Measurements from ENCODE around the gene RBM26. TPM values are rescaled to one million over a fixed set of nuclear protein-coding genes. Genes with fewer than 3 reads are reported as not detected.

The RBM26 gene
- total and polyA plus RNA-seq, 2 of the 4 experiments (the other 2 are of a cell fraction), result 17.6 to 18.1 TPM

DNA sequence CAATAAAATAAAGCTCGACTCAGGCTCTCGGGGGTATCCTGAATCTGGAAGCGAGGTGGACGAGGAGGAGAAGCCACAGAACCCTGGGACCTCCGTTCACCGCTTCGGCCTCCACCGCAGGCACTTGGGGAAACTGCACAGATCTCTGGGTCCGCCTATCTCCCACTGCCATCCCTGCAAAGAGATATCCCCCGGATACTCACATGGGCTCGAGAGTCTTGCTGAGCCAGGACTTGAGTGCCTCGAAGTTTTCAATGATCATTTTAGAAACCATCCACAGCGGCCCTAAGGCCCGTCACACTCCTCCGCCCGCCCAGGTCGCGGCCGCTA, 589 bp downstream of the RBM26 start:
- no peaks in the 10 kb centered on the region; the same call in 1 of the 2 replicates for H3K9me1 ChIP-seq (ENCODE audit: insufficient read depth, low read length)
- peak overlapping the region; percentile 98 for H3K4me2 ChIP-seq (ENCODE audit: low read depth, low read length)
- peak overlapping the region; percentile 72 for H3K14ac ChIP-seq (replicated peaks; ENCODE audit: low read depth, low read length)
- 0% methylated on average over 4 of the region's 19 CpGs; no CpG with 5 or more reads in 1 of the 2 experiments for WGBS, 2 experiments (ENCODE audit: extremely low coverage in 2 of 2, insufficient read length in 1 of 2)
- H2BK20ac ChIP-seq (ENCODE audit: low read depth, low read length), result no peak overlapping the region
- DNase-seq (no peak), ATAC-seq (ENCODE audit: low read depth) (peak; percentile 8)
- H3K56ac ChIP-seq (ENCODE audit: extremely low read depth, insufficient read depth, low read length), result peak overlapping the region; percentile 95
- H4K5ac ChIP-seq (ENCODE audit: low read depth, low read length), result no peak overlapping the region
- peaks cover 16 to 42% of the 10 kb centered on the region in 2 experiments for H3K79me1 ChIP-seq (ENCODE audit: low read depth in 1 of 2, low read length in 2 of 2)
- H3K4me1 ChIP-seq (ENCODE audit: control insufficient read depth, insufficient read depth, low read length), result peaks cover 3% of the 10 kb centered on the region; the same call in 1 of the 2 replicates
- H2BK15ac ChIP-seq (ENCODE audit: low read depth, low read length), result no peak overlapping the region; the same call in 2 of the 3 replicates
- peaks cover 33% of the 10 kb centered on the region for H4K20me1 ChIP-seq (ENCODE audit: insufficient read depth, low read length)
- H3K4ac ChIP-seq (ENCODE audit: low read depth, low read length), result peak overlapping the region; percentile 74
- no TSS peak for BruUV-seq (replicated peaks)
- no peak overlapping the region; the same call in 1 of the 2 replicates for H2AK5ac ChIP-seq (ENCODE audit: low read depth, low read length)
- ChIA-PET POLR2A (ENCODE audit: unreplicated experiment) (no interaction called here), CTCF (interaction anchor here (0.8 kb wide), 1 partner anchor 136 kb away, joined by 3 read pairs; no protein-coding TSS in a partner anchor)
- intact Hi-C loops (cut with micrococcal nuclease) (no loop called here), dilution Hi-C loops (cut with HindIII; ENCODE audit: low sequenced_read_pairs, unreplicated experiment) (no loop called here), in situ Hi-C loops (cut with MboI; ENCODE audit: low sequenced_read_pairs) (loop anchor here (25.0 kb wide), 1 partner anchor 932 kb away; the partner anchor contains the start of gene SPRY2)
- no peaks in the 10 kb centered on the region for H3K36me3 ChIP-seq (ENCODE audit: control insufficient read depth, insufficient read depth, low read length)
- peak overlapping the region; percentile 83 for H2AK9ac ChIP-seq (replicated peaks; ENCODE audit: low read depth, low read length, poor library complexity)
- no peak for TF ChIP-seq RAD21 (IDR thresholded peaks at IDR 0.05; ENCODE audit: low read length)
- TF ChIP-seq, protein P1, sequence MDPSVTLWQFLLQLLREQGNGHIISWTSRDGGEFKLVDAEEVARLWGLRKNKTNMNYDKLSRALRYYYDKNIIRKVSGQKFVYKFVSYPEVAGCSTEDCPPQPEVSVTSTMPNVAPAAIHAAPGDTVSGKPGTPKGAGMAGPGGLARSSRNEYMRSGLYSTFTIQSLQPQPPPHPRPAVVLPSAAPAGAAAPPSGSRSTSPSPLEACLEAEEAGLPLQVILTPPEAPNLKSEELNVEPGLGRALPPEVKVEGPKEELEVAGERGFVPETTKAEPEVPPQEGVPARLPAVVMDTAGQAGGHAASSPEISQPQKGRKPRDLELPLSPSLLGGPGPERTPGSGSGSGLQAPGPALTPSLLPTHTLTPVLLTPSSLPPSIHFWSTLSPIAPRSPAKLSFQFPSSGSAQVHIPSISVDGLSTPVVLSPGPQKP (IDR thresholded peaks at IDR 0.05; ENCODE audit: borderline replicate concordance, low read depth, low read length), result no peak
- no peak for TF ChIP-seq NFE2L2 (IDR thresholded peaks at IDR 0.05; ENCODE audit: low read depth, low read length)
- TF ChIP-seq MXI1 (IDR thresholded peaks at IDR 0.05; ENCODE audit: borderline replicate concordance, low read depth, low read length), result peak; percentile 41; the same call in 1 of the 2 replicates
- TF ChIP-seq, protein P2, sequence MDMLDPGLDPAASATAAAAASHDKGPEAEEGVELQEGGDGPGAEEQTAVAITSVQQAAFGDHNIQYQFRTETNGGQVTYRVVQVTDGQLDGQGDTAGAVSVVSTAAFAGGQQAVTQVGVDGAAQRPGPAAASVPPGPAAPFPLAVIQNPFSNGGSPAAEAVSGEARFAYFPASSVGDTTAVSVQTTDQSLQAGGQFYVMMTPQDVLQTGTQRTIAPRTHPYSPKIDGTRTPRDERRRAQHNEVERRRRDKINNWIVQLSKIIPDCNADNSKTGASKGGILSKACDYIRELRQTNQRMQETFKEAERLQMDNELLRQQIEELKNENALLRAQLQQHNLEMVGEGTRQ (IDR thresholded peaks at IDR 0.05; ENCODE audit: low read depth, low read length), result no peak
- TF ChIP-seq FOS (IDR thresholded peaks at IDR 0.05; ENCODE audit: low read depth, low read length), result no peak
- TF ChIP-seq MAFK (IDR thresholded peaks at IDR 0.05; ENCODE audit: low read depth, low read length), result no peak
- TF ChIP-seq, protein P3, sequence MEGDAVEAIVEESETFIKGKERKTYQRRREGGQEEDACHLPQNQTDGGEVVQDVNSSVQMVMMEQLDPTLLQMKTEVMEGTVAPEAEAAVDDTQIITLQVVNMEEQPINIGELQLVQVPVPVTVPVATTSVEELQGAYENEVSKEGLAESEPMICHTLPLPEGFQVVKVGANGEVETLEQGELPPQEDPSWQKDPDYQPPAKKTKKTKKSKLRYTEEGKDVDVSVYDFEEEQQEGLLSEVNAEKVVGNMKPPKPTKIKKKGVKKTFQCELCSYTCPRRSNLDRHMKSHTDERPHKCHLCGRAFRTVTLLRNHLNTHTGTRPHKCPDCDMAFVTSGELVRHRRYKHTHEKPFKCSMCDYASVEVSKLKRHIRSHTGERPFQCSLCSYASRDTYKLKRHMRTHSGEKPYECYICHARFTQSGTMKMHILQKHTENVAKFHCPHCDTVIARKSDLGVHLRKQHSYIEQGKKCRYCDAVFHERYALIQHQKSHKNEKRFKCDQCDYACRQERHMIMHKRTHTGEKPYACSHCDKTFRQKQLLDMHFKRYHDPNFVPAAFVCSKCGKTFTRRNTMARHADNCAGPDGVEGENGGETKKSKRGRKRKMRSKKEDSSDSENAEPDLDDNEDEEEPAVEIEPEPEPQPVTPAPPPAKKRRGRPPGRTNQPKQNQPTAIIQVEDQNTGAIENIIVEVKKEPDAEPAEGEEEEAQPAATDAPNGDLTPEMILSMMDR (conservative IDR thresholded peaks at IDR 0.05; ENCODE audit: low read depth, low read length), result no peak
- peak overlapping the region; percentile 52; the same call in 1 of the 2 replicates for H4K91ac ChIP-seq (ENCODE audit: insufficient read depth, low read depth, low read length)
- H2BK5ac ChIP-seq (ENCODE audit: low read depth, low read length, poor library complexity, severe bottlenecking), result peak overlapping the region; percentile 97
- peak overlapping the region; percentile 98 for H3K9ac ChIP-seq (ENCODE audit: low read depth, low read length)
- no peaks in the 10 kb centered on the region for H3K27me3 ChIP-seq (ENCODE audit: control insufficient read depth, insufficient read depth, low read length)
- peak overlapping the region; percentile 99 for H2AFZ ChIP-seq (replicated peaks; ENCODE audit: low read length, poor library complexity)
- H3K9me3 ChIP-seq (ENCODE audit: control insufficient read depth, insufficient read depth, low read length), result no peaks in the 10 kb centered on the region
- H3K23ac ChIP-seq (ENCODE audit: low read depth, low read length), result peak overlapping the region; percentile 90
- H3K4me3 ChIP-seq (ENCODE audit: insufficient read depth, low read depth, low read length), result peak overlapping the region; percentile 89
- peak overlapping the region; percentile 87 to 99 for H4K8ac ChIP-seq (ENCODE audit: low read depth in 2 of 2, low read length in 2 of 2)
- peak overlapping the region; percentile 97 for H3K27ac ChIP-seq (ENCODE audit: insufficient read depth, low read length)
- H3K18ac ChIP-seq (ENCODE audit: low read depth, low read length), result peak overlapping the region; percentile 58; the same call in 1 of the 2 replicates
- no peak overlapping the region for H2BK120ac ChIP-seq (ENCODE audit: low read depth, low read length)

Measured in IMR-90 (cell line).